Lung (tissue), 12 donors: ENCODE results near the gene BOD1L1. TPM values are rescaled to one million over a fixed set of nuclear protein-coding genes. Genes with fewer than 3 reads are reported as not detected.

Experiments
- ATAC-seq: fragments of 200-7000 bp; cut with Tn5 transposase; one replicate; pipeline ENCODE4 v1.9.1; 2020; ENCODE audit warnings: moderate number of reproducible peaks; ENCODE audit not compliant: insufficient read depth, low FRiP score
- DNase-seq, 3 donors: peaks; one replicate each; pipeline ENCODE4 v3.0.0-alpha.2; 2013 to 2017
- H3K27ac ChIP-seq, 2 donors: one replicate each; pipeline ENCODE4 v1.5.1; 2013; ENCODE audit warnings: mild to moderate bottlenecking in 2 of 2, moderate library complexity in 2 of 2, control low read depth in 1 of 2, inconsistent platforms in 1 of 2, low read depth in 1 of 2, low read length in 1 of 2
- H3K27me3 ChIP-seq, 3 donors: one replicate each; pipeline ENCODE4 v1.5.1; 2013; ENCODE audit warnings: low read length in 2 of 3; ENCODE audit not compliant: control insufficient read depth in 3 of 3, insufficient read depth in 3 of 3
- H3K36me3 ChIP-seq, 4 donors: one replicate each; pipeline ENCODE4 v1.5.1; 2013; ENCODE audit warnings: low read length in 4 of 4, mild to moderate bottlenecking in 1 of 4, moderate library complexity in 1 of 4; ENCODE audit not compliant: control insufficient read depth in 4 of 4, insufficient read depth in 4 of 4
- H3K4me1 ChIP-seq, 5 donors: one replicate each; pipeline ENCODE4 v1.5.1; 2013; ENCODE audit warnings: low read length in 5 of 5, mild to moderate bottlenecking in 2 of 5, moderate library complexity in 1 of 5; ENCODE audit not compliant: control insufficient read depth in 5 of 5, insufficient read depth in 5 of 5
- H3K4me3 ChIP-seq: one replicate; pipeline ENCODE4 v1.5.1; 2013; ENCODE audit warnings: mild to moderate bottlenecking, control low read depth, moderate library complexity
- H3K9ac ChIP-seq, 2 donors: one replicate each; pipeline ENCODE4 v1.5.1; 2013; ENCODE audit warnings: low read length in 2 of 2, control low read depth in 1 of 2; ENCODE audit not compliant: insufficient read depth in 1 of 2
- H3K9me3 ChIP-seq, 4 donors: one replicate each; pipeline ENCODE4 v1.5.1; 2013; ENCODE audit warnings: low read length in 3 of 4, mild to moderate bottlenecking in 1 of 4, moderate library complexity in 1 of 4; ENCODE audit not compliant: control insufficient read depth in 4 of 4, insufficient read depth in 3 of 4
- CTCF ChIP-seq: IDR thresholded peaks from 2 replicates; pipeline ENCODE4 v1.5.1; 2012; ENCODE audit warnings: mild to moderate bottlenecking; ENCODE audit errors: control extremely low read depth, extremely low read depth
- WGBS, 2 donors: extraction: QIAGEN DNeasy Blood & Tissue Kit; methylation state at CpG; one replicate each; pipeline ENCODE4 v1.1.7; 2013; 5-methylcytosine and 5-hydroxymethylcytosine counted together
- polyA plus RNA-seq, 2 donors: library from polyadenylated mRNA; stranded (reverse); fragments of 200-250 nt; gene quantifications; one replicate each; pipeline ENCODE4 v1.2.1, GENCODE V29; 2013
- total RNA-seq, 2 donors: library from RNA; depleted of rRNA in 1 of 2; stranded (reverse); fragments of >200 nt in 1 of 2; gene quantifications; one replicate each; pipeline ENCODE4 v1.2.1, GENCODE V29; 2014 to 2021
- donor health status: control.
- donor health status: control.
- donor health status: Bipolar disorder and iron deficiency.
- donor health status: healthy.
- donor health status: DM: yes; HTN: yes; CAD: no.

The BOD1L1 gene
- total and polyA plus RNA-seq, 4 donors, result 8.5 to 83.9 (median 24.0) TPM

- no peak overlapping the region for H3K9ac ChIP-seq
- 6 to 8% methylated on average over 36 to 37 of the region's 37 CpGs for WGBS, 2 donors
- ATAC-seq, result no peak
- peaks cover 34 to 98% (median 98%) of the 10 kb centered on the region in 3 donors for H3K27me3 ChIP-seq
- peaks cover 0 to 15% (median 5%) of the 10 kb centered on the region in 5 donors for H3K4me1 ChIP-seq
- TF ChIP-seq CTCF, result no peak
- H3K27ac ChIP-seq, result no peak overlapping the region
- H3K9me3 ChIP-seq, result peaks cover 0 to 20% (median 3%) of the 10 kb centered on the region in 4 donors
- H3K36me3 ChIP-seq, result no peaks in the 10 kb centered on the region
- no peak for DNase-seq
- no peak overlapping the region for H3K4me3 ChIP-seq
These were observed 98.2 kb downstream of the BOD1L1 start for GRCh38 chr4:13529128-13529919.

GRCh38 chr4:13528821-13529127 lies 98.8 kb downstream of the BOD1L1 start:
- no peak for TF ChIP-seq CTCF
- H3K4me1 ChIP-seq, result peaks cover 0 to 15% (median 5%) of the 10 kb centered on the region in 5 donors
- DNase-seq, result no peak
- no peak overlapping the region for H3K4me3 ChIP-seq
- no peak overlapping the region for H3K27ac ChIP-seq
- peaks cover 31 to 98% (median 98%) of the 10 kb centered on the region in 3 donors for H3K27me3 ChIP-seq
- no peak for ATAC-seq
- 6 to 7% methylated on average over 5 of the region's 5 CpGs for WGBS, 2 donors
- peaks cover 0 to 23% (median 6%) of the 10 kb centered on the region in 4 donors for H3K9me3 ChIP-seq
- H3K9ac ChIP-seq, result no peak overlapping the region
- no peaks in the 10 kb centered on the region for H3K36me3 ChIP-seq

- ATAC-seq, result no peak
- no peak for DNase-seq
- H3K27me3 ChIP-seq, result peaks cover 36 to 99% (median 97%) of the 10 kb centered on the region in 3 donors
- no peak overlapping the region for H3K4me3 ChIP-seq
- H3K9me3 ChIP-seq, result peaks cover 0 to 26% (median 7%) of the 10 kb centered on the region in 4 donors
- no peak overlapping the region for H3K9ac ChIP-seq
- no peak for TF ChIP-seq CTCF
- no peaks in the 10 kb centered on the region for H3K36me3 ChIP-seq
- WGBS, 2 donors, result 2 to 3% methylated on average over 32 to 35 of the region's 35 CpGs
- H3K27ac ChIP-seq, result no peak overlapping the region
- peaks cover 0 to 13% (median 5%) of the 10 kb centered on the region in 5 donors for H3K4me1 ChIP-seq
These were observed 99.3 kb downstream of the BOD1L1 start for GRCh38 chr4:13527981-13528820.
